HepG2 (cell line): Measurements from ENCODE around the gene FGD3. TPM values are rescaled to one million over a fixed set of nuclear protein-coding genes. Genes with fewer than 3 reads are reported as not detected.

Source experiments
- ATAC-seq: fragments of 200-7000 bp; cut with Tn5 transposase; 3 replicates; pipeline ENCODE4 v1.9.1; 2020; ENCODE audit warnings: mild to moderate bottlenecking, moderate library complexity
- BruUV-seq: library from RNA; stranded (reverse); fragments of 400-500 nt; replicated peaks from 2 replicates; lab custom pipeline; 2021; lab: Mats Ljungman, UMichigan
- CTCF ChIA-PET: fragments of 300-600 bp; formaldehyde crosslinking; extraction: SDS; loops from one replicate; lab custom pipeline; 2021; ENCODE audit warnings: low total read pairs, inconsistent platforms, low intra/inter-chr PET ratio; lab: Yijun Ruan, JAX
- POLR2A ChIA-PET: fragments of 350-600 bp; sonication (Branson Sonifier 250); formaldehyde crosslinking; loops from one replicate; lab custom pipeline; 2020; ENCODE audit warnings: antibody characterized with exemption, inconsistent platforms; lab: Yijun Ruan, JAX
- DNase-seq: peaks from one replicate; pipeline ENCODE4 v3.0.0-alpha.2; 2015; ENCODE audit warnings: low spot score
- FAIRE-seq: peaks from 3 replicates; lab custom pipeline; 2011; peaks lifted over from hg19 to GRCh38; lab: Jason Lieb, UNC
- H2AFZ ChIP-seq: one replicate; pipeline ENCODE4 v1.6.1; 2011; ENCODE audit warnings: low read length, inconsistent platforms
- H3K27ac ChIP-seq: fragments of 300-600 bp; 3 replicates; pipeline ENCODE4 v1.8.0; 2011; ENCODE audit warnings: mixed run types, mild to moderate bottlenecking, mixed read lengths, low read length, inconsistent platforms; ENCODE audit not compliant: insufficient read depth; ENCODE audit errors: extremely low read length
- H3K27me3 ChIP-seq, 2 experiments: fragments of 200-600 bp in 1 of 2; 2 replicates in 1 of 2; 3 replicates in 1 of 2; pipeline versions ENCODE4 v1.6.0 to v1.8.0; 2011; ENCODE audit warnings: low read length in 2 of 2, mild to moderate bottlenecking in 2 of 2, moderate library complexity in 2 of 2, inconsistent platforms in 1 of 2; ENCODE audit not compliant: insufficient read depth in 2 of 2, control insufficient read depth in 1 of 2
- H3K36me3 ChIP-seq, 2 experiments: fragments of 200-600 bp in 1 of 2; replicated peaks in 1 of 2; 2 replicates in 1 of 2; 3 replicates in 1 of 2; pipeline versions ENCODE4 v1.5.1 to v1.8.0; 2011; ENCODE audit warnings: low read length in 2 of 2, inconsistent platforms in 1 of 2; ENCODE audit not compliant: insufficient read depth in 2 of 2, control insufficient read depth in 1 of 2
- H3K4me1 ChIP-seq: 2 replicates; pipeline ENCODE4 v1.5.1; 2012; ENCODE audit warnings: low read length, inconsistent platforms; ENCODE audit not compliant: insufficient read depth
- H3K4me2 ChIP-seq: 2 replicates; pipeline ENCODE4 v1.6.0; 2011; ENCODE audit warnings: low read depth, low read length, inconsistent platforms
- H3K4me3 ChIP-seq, 3 experiments: fragments of 200-600 bp in 1 of 3; sonication (generic), shearing (Covaris generic) in 1 of 3; replicated peaks in 1 of 3; 2 replicates each; pipeline ENCODE4 v1.5.1; 2011 to 2016; ENCODE audit warnings: low read length in 3 of 3, inconsistent platforms in 2 of 3, low read depth in 2 of 3, mild to moderate bottlenecking in 2 of 3, control low read depth in 1 of 3, mixed read lengths in 1 of 3; ENCODE audit not compliant: insufficient read depth in 1 of 3
- H3K79me2 ChIP-seq: one replicate; pipeline ENCODE4 v1.6.1; 2011; ENCODE audit warnings: low read length, inconsistent platforms; ENCODE audit not compliant: insufficient read depth
- H3K9ac ChIP-seq: 2 replicates; pipeline ENCODE4 v1.6.0; 2011; ENCODE audit warnings: mild to moderate bottlenecking, low read depth, low read length, inconsistent platforms; ENCODE audit not compliant: insufficient read depth
- H3K9me3 ChIP-seq: 2 replicates; pipeline ENCODE4 v1.5.1; 2012; ENCODE audit warnings: mild to moderate bottlenecking, low read length
- H4K20me1 ChIP-seq: 2 replicates; pipeline ENCODE4 v1.6.0; 2011; ENCODE audit warnings: inconsistent platforms, mild to moderate bottlenecking, low read length, moderate library complexity; ENCODE audit not compliant: insufficient read depth
- HNRNPH1 ChIP-seq: fragments of 200-400 bp; formaldehyde crosslinking; optimal IDR thresholded peaks from 2 replicates; pipeline ENCODE3; 2017; ENCODE audit warnings: mild to moderate bottlenecking, low read depth, low read length
- POLR2G ChIP-seq: fragments of 200-400 bp; formaldehyde crosslinking; IDR thresholded peaks from 2 replicates; pipeline ENCODE4 v1.6.1; 2018; ENCODE audit warnings: mild to moderate bottlenecking, low read depth, low read length, moderate library complexity
- REXO4 ChIP-seq: sonication (generic); formaldehyde crosslinking; IDR thresholded peaks from 2 replicates; pipeline ENCODE4 v1.8.0; 2022; ENCODE audit warnings: missing genetic modification reagents, mild to moderate bottlenecking, borderline replicate concordance
- ZFX ChIP-seq: sonication (generic); formaldehyde crosslinking; IDR thresholded peaks from 2 replicates; pipeline ENCODE4 v1.4.0; 2020; ENCODE audit warnings: mild to moderate bottlenecking, low read depth, missing genetic modification reagents, moderate library complexity
- ZNF746 ChIP-seq: sonication (generic); formaldehyde crosslinking; IDR thresholded peaks from 2 replicates; pipeline ENCODE4 v1.8.0; 2022; ENCODE audit warnings: mild to moderate bottlenecking, missing genetic modification reagents
- WGBS: methylation state at CpG from one replicate; pipeline ENCODE4 v1.1.6; 2017; ENCODE audit warnings: low lambda C conversion rate; 5-methylcytosine and 5-hydroxymethylcytosine counted together
- in situ Hi-C: cut with HindIII; loops from 2 replicates; pipeline ENCODE4 v1.10.0; 2017; ENCODE audit warnings: low pct_unique_long_range_greater_than_20kb; ENCODE audit not compliant: extremely low pct_ligation_motif_present
- intact Hi-C: fragments of 100-400 bp; cut with micrococcal nuclease; formaldehyde crosslinking; loops from one replicate; pipeline ENCODE4 v1.10.0; 2022; ENCODE audit not compliant: unreplicated experiment
- polyA plus RNA-seq, 8 experiments: library from polyadenylated mRNA; depleted of rRNA in 3 of 8; stranded (reverse) in 7 of 8; unstranded in 1 of 8; fragments of >200 nt; fragmentation: Illumina TruSeq in 4 of 8; extraction: Trizol in 4 of 8; gene quantifications; 2 replicates each; pipeline versions ENCODE4 v1.2.1 to v1.2.3, GENCODE V29; 2011 to 2016; ENCODE audit warnings: low read depth in 4 of 8, missing spikeins in 1 of 8, mixed read lengths in 1 of 8; ENCODE audit not compliant: insufficient read depth in 1 of 8
- total RNA-seq, 5 experiments: library from RNA; depleted of rRNA; stranded (reverse); fragments of >200 nt; fragmentation: Illumina TruSeq; extraction: Trizol; gene quantifications; 2 replicates each; pipeline ENCODE4 v1.2.3, GENCODE V29; 2016; ENCODE audit warnings: low read depth in 1 of 5
- TF ChIP-seq, protein P1 (sequence below): sonication (generic); formaldehyde crosslinking; IDR thresholded peaks from 2 replicates; pipeline ENCODE4 v1.8.1; 2023; ENCODE audit warnings: mild to moderate bottlenecking, missing genetic modification reagents
- TF ChIP-seq, protein P2 (sequence below): sonication (generic); formaldehyde crosslinking; IDR thresholded peaks from 2 replicates; pipeline ENCODE4 v1.4.0; 2020; ENCODE audit warnings: missing genetic modification reagents

Gene FGD3
- total and polyA plus RNA-seq, 2 of the 13 experiments (the other 11 are each of a cell fraction or from before 2014, with no cell fraction given): 0.53 to 1.1 TPM

DNA sequence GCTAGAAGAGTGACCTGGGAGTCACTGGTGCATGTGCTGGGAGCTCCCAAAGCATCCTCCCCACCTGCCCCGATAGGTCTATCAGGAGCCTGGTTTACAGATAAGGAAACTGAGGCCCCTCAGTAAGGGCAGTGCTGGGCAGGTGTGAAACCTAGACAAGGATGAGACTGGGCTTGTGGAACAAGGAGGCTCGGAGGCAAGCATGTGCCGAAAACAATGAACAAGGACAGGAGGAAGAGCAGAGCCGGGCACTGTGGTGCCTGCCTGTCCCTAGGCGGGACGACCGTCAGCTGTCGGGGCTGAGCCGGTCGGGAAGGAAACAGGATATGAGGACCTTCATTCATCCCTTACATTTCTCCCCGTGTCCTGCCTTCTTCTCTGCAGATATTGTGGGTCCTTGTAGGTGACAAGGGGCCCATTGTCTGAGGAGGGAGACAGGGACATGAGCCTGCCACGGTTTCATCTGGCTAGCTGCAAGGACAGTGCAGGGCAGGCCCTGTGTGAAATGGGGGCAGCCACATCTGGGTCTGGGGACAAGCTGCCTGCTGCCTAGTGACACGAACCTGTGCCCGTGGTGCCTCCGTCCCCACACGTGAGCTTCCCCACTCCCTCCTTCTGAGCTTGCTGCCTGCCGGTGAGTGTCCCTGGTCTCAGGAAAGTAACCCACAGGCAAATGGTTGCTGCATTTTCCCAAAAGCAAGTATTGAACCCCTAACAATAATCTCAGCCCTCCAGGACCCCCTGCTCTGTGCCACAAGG lies 18.6 kb downstream of the FGD3 start:
- 44% methylated on average over 11 of the region's 17 CpGs for WGBS
- DNase-seq: no peak
- intact Hi-C loops (no loop called here), in situ Hi-C loops (no loop called here)
- ChIA-PET POLR2A (no interaction called here), CTCF (no interaction called here)
- Histone ChIP-seq H3K79me2 (no peaks in the 10 kb centered on the region), H3K4me3 (peak overlapping the region in 1 of 3 experiments; percentile 65; a peak in 1 of 6 replicates), H2AFZ (no peak overlapping the region), H3K27me3 (0 out of 5 replicates have a peak, but pooled peaks cover 0 to 1% of the 10 kb centered on the region in 2 experiments), H3K9ac (no peak overlapping the region), H3K27ac (no peak overlapping the region), H3K9me3 (no peaks in the 10 kb centered on the region), H3K36me3 (no peaks in the 10 kb centered on the region), H3K4me1 (peaks cover 34% of the 10 kb centered on the region), H4K20me1 (no peaks in the 10 kb centered on the region), H3K4me2 (peak overlapping the region; percentile 96)
- ATAC-seq: peak; percentile 16; the same call in 2 of the 3 replicates
- BruUV-seq: no TSS peak
- FAIRE-seq: no peak
- TF ChIP-seq ZFX (CRISPR knock-in tag): 0 out of 2 replicates have a peak, but pooled peaks have one; percentile 2
- TF ChIP-seq ZNF746: no peak

- no peak for DNase-seq
- Histone ChIP-seq H3K4me1 (peaks cover 34% of the 10 kb centered on the region), H3K4me3 (no peak overlapping the region), H2AFZ (no peak overlapping the region), H3K27ac (no peak overlapping the region), H3K79me2 (no peaks in the 10 kb centered on the region), H3K27me3 (0 out of 5 replicates have a peak, but pooled peaks cover 0 to 1% of the 10 kb centered on the region in 2 experiments), H3K9ac (no peak overlapping the region), H3K36me3 (no peaks in the 10 kb centered on the region), H3K4me2 (no peak overlapping the region), H3K9me3 (no peaks in the 10 kb centered on the region), H4K20me1 (no peaks in the 10 kb centered on the region)
- WGBS: 90% methylated on average over 5 of the region's 5 CpGs
- FAIRE-seq: no peak
- ATAC-seq: no peak
- ChIA-PET CTCF (no interaction called here), POLR2A (no interaction called here)
- in situ Hi-C loops (no loop called here), intact Hi-C loops (no loop called here)
- no TSS peak for BruUV-seq
- no peak for TF ChIP-seq HNRNPH1
- TF ChIP-seq, protein P1, sequence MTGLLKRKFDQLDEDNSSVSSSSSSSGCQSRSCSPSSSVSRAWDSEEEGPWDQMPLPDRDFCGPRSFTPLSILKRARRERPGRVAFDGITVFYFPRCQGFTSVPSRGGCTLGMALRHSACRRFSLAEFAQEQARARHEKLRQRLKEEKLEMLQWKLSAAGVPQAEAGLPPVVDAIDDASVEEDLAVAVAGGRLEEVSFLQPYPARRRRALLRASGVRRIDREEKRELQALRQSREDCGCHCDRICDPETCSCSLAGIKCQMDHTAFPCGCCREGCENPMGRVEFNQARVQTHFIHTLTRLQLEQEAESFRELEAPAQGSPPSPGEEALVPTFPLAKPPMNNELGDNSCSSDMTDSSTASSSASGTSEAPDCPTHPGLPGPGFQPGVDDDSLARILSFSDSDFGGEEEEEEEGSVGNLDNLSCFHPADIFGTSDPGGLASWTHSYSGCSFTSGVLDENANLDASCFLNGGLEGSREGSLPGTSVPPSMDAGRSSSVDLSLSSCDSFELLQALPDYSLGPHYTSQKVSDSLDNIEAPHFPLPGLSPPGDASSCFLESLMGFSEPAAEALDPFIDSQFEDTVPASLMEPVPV (CRISPR knock-in tag): no peak
- no peak for TF ChIP-seq POLR2G
- no peak for TF ChIP-seq REXO4 (CRISPR knock-in tag)
- TF ChIP-seq, protein P2, sequence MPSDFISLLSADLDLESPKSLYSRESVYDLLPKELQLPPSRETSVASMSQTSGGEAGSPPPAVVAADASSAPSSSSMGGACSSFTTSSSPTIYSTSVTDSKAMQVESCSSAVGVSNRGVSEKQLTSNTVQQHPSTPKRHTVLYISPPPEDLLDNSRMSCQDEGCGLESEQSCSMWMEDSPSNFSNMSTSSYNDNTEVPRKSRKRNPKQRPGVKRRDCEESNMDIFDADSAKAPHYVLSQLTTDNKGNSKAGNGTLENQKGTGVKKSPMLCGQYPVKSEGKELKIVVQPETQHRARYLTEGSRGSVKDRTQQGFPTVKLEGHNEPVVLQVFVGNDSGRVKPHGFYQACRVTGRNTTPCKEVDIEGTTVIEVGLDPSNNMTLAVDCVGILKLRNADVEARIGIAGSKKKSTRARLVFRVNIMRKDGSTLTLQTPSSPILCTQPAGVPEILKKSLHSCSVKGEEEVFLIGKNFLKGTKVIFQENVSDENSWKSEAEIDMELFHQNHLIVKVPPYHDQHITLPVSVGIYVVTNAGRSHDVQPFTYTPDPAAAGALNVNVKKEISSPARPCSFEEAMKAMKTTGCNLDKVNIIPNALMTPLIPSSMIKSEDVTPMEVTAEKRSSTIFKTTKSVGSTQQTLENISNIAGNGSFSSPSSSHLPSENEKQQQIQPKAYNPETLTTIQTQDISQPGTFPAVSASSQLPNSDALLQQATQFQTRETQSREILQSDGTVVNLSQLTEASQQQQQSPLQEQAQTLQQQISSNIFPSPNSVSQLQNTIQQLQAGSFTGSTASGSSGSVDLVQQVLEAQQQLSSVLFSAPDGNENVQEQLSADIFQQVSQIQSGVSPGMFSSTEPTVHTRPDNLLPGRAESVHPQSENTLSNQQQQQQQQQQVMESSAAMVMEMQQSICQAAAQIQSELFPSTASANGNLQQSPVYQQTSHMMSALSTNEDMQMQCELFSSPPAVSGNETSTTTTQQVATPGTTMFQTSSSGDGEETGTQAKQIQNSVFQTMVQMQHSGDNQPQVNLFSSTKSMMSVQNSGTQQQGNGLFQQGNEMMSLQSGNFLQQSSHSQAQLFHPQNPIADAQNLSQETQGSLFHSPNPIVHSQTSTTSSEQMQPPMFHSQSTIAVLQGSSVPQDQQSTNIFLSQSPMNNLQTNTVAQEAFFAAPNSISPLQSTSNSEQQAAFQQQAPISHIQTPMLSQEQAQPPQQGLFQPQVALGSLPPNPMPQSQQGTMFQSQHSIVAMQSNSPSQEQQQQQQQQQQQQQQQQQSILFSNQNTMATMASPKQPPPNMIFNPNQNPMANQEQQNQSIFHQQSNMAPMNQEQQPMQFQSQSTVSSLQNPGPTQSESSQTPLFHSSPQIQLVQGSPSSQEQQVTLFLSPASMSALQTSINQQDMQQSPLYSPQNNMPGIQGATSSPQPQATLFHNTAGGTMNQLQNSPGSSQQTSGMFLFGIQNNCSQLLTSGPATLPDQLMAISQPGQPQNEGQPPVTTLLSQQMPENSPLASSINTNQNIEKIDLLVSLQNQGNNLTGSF (CRISPR knock-in tag): no peak
Measured at GRCh38 chr9:92966518-92966800, 19.1 kb downstream of the FGD3 start.
